Right lobe of liver (tissue), 6 donors: ENCODE results near the gene COL18A1. TPM values are rescaled to one million over a fixed set of nuclear protein-coding genes. Genes with fewer than 3 reads are reported as not detected.

ENCODE experiments used
- ATAC-seq, 4 donors: fragments of 200-7000 bp; cut with Tn5 transposase; one replicate each; pipeline ENCODE4 v1.9.1; 2020; ENCODE audit warnings: mild to moderate bottlenecking in 4 of 4, moderate library complexity in 4 of 4
- DNase-seq, 3 donors: peaks; one replicate each; pipeline ENCODE4 v3.0.0-alpha.2; 2020
- H3K27ac ChIP-seq, 3 donors: fragments of 200-600 bp; one replicate each; pipeline ENCODE4 v1.8.0; 2022
- H3K27me3 ChIP-seq, 2 donors: fragments of 200-600 bp; one replicate each; pipeline ENCODE4 v1.8.0; 2022
- H3K36me3 ChIP-seq, 4 donors: fragments of 200-600 bp; sonication (generic) in 1 of 4; one replicate each; pipeline versions ENCODE4 v1.5.1 to v1.8.0; 2017 to 2022; ENCODE audit warnings: control low read depth in 1 of 4
- H3K4me1 ChIP-seq, 4 donors: fragments of 200-600 bp; sonication (generic) in 1 of 4; one replicate each; pipeline versions ENCODE4 v1.5.1 to v1.8.0; 2017 to 2022; ENCODE audit warnings: control low read depth in 1 of 4
- H3K4me3 ChIP-seq, 3 donors: fragments of 200-600 bp; one replicate each; pipeline ENCODE4 v1.8.0; 2022
- H3K9me3 ChIP-seq, 4 donors: fragments of 200-600 bp; sonication (generic) in 1 of 4; one replicate each; pipeline versions ENCODE4 v1.5.1 to v1.8.0; 2017 to 2022; ENCODE audit warnings: control low read depth in 1 of 4
- POLR2A ChIP-seq: fragments of 450-650 bp; IDR thresholded peaks from one replicate; pipeline ENCODE4 v1.6.1; 2017; ENCODE audit warnings: antibody characterized with exemption, mild to moderate bottlenecking
- WGBS: methylation state at CpG from one replicate; pipeline ENCODE4 v1.1.6; 2018; ENCODE audit warnings: low coverage, low lambda C conversion rate; ENCODE audit not compliant: insufficient coverage; ENCODE audit errors: missing lambda C conversion rate; 5-methylcytosine and 5-hydroxymethylcytosine counted together
- intact Hi-C, 2 donors: fragments of 100-400 bp; cut with DNase I; formaldehyde crosslinking; loops; one replicate each; pipeline versions ENCODE4 v1.11.2 to v1.14.1; 2022
- total RNA-seq, 6 experiments: library from RNA; depleted of rRNA in 2 of 6; stranded (reverse); fragments of >200 nt in 2 of 6; fragmentation: NEBNext Ultra II Directional in 3 of 6; extraction: Animal tissue kit (Norgen Biotek cat#: 25700) in 3 of 6; gene quantifications; one replicate each; pipeline versions ENCODE4 v1.1.0 to v1.2.4, GENCODE V29; 2016 to 2023
- TF ChIP-seq, protein P1 (sequence below), 4 donors: fragments of 200-600 bp in 3 of 4; fragments of 450-650 bp in 1 of 4; IDR thresholded peaks; one replicate each; pipeline versions ENCODE4 v1.5.1 to v1.8.0; 2016 to 2022; ENCODE audit warnings: antibody characterized with exemption in 4 of 4, mild to moderate bottlenecking in 2 of 4
- donor health status: DM: no; HTN: yes; CAD: no.
- donor health status: DM: no; HTN: no; CAD: no.
- donor health status: DM: no; HTN: no; CAD: no.
- donor health status: DM: no; HTN: yes; CAD: no.
- donor health status: DM: no; HTN: yes; CAD: no.

COL18A1 gene
- total RNA-seq, 6 experiments from 2014 or later: 261 to 487 (median 297) TPM

DNA sequence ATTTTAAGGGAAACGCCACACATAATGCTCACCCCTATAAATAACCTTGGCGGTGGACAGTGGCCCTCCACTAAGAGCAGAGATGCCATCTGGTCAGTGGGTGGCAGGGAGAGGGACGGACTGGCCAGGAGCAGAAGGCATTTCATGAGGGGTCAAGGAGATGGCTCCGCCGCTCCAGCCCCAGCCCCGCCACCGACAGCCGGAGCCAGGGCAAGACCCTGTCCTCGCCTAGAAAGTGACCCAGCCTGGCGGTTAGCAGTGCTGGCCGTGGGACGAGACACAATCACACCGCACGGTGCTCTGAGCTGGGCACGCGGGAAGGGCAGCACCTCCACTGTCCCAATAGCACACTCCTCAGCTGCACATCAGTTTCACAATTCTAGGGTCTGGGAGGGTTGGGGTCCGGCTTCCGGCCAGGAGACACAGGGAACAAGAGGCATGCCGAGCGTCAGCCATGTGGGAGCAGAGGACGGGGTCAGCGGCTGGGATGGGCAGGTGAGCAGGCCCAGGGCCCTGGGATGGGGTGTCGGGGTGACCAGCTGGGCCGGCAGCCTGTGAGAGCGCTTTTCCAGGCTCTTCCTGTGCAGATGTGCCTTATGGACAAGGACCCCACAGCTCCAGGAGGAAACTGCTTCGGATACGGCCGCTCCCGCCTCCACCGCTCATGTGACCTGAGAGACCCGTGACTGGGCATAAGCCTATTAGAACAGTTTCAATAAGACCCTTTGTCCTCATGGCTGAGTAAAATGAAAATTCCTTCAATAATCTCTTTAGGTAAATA, 131.5 kb downstream of the COL18A1 start:
- 100% methylated on average over 4 of the region's 31 CpGs for WGBS
- Histone ChIP-seq H3K4me1 (peaks cover 0 to 32% (median 18%) of the 10 kb centered on the region in 4 donors), H3K36me3 (no peaks in the 10 kb centered on the region), H3K9me3 (no peaks in the 10 kb centered on the region), H3K27ac (peak overlapping the region in 1 of 3 donors; percentile 67), H3K27me3 (no peaks in the 10 kb centered on the region), H3K4me3 (no peak overlapping the region)
- ATAC-seq (no peak), DNase-seq (peak in 2 of 3 donors; percentile 48 to 55)
- intact Hi-C loops: no loop called here
- TF ChIP-seq POLR2A: no peak
- TF ChIP-seq, protein P1, sequence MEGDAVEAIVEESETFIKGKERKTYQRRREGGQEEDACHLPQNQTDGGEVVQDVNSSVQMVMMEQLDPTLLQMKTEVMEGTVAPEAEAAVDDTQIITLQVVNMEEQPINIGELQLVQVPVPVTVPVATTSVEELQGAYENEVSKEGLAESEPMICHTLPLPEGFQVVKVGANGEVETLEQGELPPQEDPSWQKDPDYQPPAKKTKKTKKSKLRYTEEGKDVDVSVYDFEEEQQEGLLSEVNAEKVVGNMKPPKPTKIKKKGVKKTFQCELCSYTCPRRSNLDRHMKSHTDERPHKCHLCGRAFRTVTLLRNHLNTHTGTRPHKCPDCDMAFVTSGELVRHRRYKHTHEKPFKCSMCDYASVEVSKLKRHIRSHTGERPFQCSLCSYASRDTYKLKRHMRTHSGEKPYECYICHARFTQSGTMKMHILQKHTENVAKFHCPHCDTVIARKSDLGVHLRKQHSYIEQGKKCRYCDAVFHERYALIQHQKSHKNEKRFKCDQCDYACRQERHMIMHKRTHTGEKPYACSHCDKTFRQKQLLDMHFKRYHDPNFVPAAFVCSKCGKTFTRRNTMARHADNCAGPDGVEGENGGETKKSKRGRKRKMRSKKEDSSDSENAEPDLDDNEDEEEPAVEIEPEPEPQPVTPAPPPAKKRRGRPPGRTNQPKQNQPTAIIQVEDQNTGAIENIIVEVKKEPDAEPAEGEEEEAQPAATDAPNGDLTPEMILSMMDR (IDR thresholded peaks at IDR 0.05): no peak

DNA sequence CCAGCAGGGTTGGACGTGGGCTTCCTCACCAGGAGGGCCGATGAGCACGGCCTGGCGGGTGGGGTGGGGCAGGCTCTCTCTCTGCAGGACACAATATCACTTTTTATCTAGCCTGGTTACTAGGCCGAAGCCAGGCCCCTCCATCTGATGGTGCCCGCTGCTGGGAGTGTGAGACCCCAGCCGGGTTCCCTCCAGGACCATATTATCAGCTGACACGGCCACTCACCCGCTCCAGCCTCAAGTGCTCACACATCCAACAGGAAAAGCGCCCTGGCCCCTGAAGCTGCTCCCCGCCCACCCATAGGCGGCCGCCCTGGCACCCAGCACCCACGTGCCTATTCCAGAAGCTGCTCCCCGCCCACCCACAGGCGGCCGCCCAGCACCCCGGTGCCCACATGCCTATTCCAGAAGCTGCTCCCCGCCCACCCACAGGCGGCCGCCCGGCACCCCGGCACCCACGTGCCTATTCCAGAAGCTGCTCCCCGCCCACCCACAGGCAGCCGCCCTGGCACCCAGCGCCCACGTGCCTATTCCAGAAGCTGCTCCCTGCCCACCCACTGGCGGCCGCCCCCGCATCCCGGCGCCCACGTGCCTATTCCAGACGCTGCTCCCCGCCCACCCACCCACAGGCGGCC, 132.3 kb downstream of the COL18A1 start:
- DNase-seq: peak in 2 of 3 donors; percentile 47 to 50
- WGBS: 85% methylated on average over 11 of the region's 37 CpGs

DNA sequence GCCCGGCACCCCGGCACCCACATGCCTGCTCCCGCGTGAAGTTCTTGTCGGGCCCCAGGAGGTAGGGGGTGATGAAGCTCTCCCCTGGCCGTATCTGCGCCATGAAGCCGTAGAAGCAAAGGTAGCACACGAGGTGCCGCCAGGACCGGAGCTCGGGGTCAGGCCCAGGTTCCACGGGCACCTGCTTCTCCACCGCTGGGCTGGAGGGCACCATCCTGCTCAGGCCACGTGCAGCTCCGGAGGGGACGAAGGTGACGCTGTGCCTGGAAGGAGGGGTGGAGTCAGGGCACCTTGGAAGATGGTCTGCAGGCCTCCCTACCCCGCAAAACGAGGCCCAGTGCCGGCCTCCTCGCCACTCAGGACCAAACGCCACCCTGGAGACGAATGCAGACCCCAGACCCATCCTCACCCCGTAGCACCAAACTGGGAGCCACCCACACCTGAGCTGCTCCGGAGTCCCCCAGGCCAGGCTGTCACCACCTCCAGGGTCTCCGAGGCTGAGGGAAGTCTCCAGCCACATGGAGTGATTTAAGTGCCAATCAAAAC, 132.9 kb downstream of the COL18A1 start:
- Histone ChIP-seq H3K9me3 (no peaks in the 10 kb centered on the region), H3K36me3 (no peaks in the 10 kb centered on the region), H3K4me1 (peaks cover 0 to 32% (median 18%) of the 10 kb centered on the region in 4 donors), H3K4me3 (no peak overlapping the region), H3K27me3 (no peaks in the 10 kb centered on the region), H3K27ac (no peak overlapping the region)
- 100% methylated on average over 2 of the region's 27 CpGs for WGBS
- no peak for TF ChIP-seq POLR2A
- TF ChIP-seq, protein P1 (IDR thresholded peaks at IDR 0.05): no peak
- intact Hi-C loops: no loop called here
- ATAC-seq: no peak
- DNase-seq: peak; percentile 5 to 52 (median 52)

More for the DNA sequence above, 132.3 kb downstream of the COL18A1 start:
- no peaks in the 10 kb centered on the region for H3K36me3 ChIP-seq
- TF ChIP-seq, protein P1 (IDR thresholded peaks at IDR 0.05): no peak
- no peak for TF ChIP-seq POLR2A
- no peaks in the 10 kb centered on the region for H3K9me3 ChIP-seq
- H3K4me3 ChIP-seq: no peak overlapping the region
- H3K27ac ChIP-seq: no peak overlapping the region
- H3K27me3 ChIP-seq: no peaks in the 10 kb centered on the region
- H3K4me1 ChIP-seq: peaks cover 0 to 32% (median 19%) of the 10 kb centered on the region in 4 donors
- ATAC-seq: no peak
- intact Hi-C loops: no loop called here

DNA sequence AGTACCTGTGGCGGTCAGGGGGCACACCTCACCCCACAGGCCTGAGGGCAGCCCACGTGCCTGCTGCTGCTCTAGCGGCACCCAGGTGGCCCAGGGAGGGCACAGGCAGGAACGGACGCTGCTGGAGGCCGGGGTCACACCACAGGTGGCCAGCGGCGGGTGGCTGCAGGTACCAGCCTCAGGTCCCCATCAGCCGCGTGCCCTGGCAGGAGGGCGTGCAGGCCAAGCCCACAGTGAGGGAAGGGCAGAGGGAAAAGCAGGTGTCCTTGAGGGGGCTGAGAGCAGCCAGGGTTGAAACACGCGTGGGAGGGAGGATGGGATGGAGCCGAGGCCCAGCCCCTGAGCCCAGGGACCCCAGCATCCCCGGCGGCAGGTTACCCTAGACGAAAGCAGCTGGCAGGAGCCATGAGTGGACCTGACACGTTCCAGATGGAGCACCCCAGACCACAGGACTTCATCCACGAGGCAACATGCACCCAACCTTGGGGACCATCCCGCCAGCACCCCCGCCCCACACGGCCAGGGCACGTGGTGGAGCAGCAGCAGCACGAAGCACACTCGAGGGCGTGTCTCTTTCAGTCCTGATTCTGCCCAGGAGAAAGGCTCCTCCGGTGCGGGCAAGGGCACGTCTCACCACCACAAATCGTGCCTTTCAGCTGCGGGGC, 133.5 kb downstream of the COL18A1 start:
- H3K27ac ChIP-seq: no peak overlapping the region

More for the DNA sequence above, 133.5 kb downstream of the COL18A1 start:
- Histone ChIP-seq H3K9me3 (no peaks in the 10 kb centered on the region), H3K4me3 (no peak overlapping the region), H3K4me1 (peaks cover 0 to 25% (median 15%) of the 10 kb centered on the region in 4 donors), H3K27me3 (no peaks in the 10 kb centered on the region), H3K36me3 (no peaks in the 10 kb centered on the region)
- 92% methylated on average over 2 of the region's 31 CpGs for WGBS
- TF ChIP-seq POLR2A: no peak
- TF ChIP-seq, protein P1 (IDR thresholded peaks at IDR 0.05): no peak
- DNase-seq (peak in 2 of 3 donors; percentile 45 to 52), ATAC-seq (no peak)
- intact Hi-C loops: no loop called here
